ENCODE measurements around the gene FOXJ3.

- no peak for TF ChIP-seq POLR2A (IDR thresholded peaks at IDR 0.05)
- no peak for TF ChIP-seq CTCF (IDR thresholded peaks at IDR 0.05)
- TF ChIP-seq EP300 (IDR thresholded peaks at IDR 0.05): no peak
These were observed 12.5 kb downstream of the FOXJ3 start for GRCh38 chr1:42322577-42322976.
